ENCODE results near the gene FLOT1.

The FLOT1 gene, protein sequence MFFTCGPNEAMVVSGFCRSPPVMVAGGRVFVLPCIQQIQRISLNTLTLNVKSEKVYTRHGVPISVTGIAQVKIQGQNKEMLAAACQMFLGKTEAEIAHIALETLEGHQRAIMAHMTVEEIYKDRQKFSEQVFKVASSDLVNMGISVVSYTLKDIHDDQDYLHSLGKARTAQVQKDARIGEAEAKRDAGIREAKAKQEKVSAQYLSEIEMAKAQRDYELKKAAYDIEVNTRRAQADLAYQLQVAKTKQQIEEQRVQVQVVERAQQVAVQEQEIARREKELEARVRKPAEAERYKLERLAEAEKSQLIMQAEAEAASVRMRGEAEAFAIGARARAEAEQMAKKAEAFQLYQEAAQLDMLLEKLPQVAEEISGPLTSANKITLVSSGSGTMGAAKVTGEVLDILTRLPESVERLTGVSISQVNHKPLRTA

DNA sequence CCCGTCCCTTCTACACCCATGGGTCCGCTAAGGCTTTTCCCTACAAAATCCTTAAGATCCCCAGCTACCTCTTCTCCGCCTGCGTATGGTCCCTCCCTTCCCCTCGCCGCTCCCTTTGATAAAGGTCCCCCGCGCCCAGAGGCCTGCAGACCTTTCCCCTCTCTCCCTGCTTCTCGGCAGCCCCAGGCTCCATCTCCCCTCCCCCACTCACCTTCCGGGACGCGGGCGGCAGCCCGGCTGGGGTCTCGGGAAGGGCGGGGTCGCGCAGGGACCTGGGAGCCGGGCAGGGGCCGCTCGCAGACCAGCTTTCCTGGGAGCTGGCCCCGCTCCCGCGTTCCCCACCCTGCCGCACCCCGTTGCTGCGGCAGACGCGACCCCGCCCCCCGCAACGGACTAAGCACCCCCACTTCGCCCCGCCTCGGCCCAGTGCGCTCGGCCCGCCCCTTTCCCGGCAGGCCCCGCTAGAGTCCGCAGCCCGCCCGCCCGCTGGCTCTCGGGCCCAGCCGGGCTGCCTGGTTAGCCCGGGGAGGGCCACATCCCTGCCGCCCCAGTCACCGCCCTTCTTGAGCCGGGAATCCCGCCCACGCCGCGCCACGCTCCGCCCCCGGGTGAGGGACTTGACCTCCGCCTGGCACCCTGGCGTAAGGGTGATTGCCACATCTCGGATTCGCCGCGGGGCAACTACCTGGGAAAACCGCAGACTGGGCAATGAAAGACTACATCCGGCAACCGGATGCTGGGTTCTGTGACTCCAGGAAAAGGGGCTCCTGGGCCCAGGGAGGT lies at the start of gene FLOT1:
TSS of gene FLOT1 (minus strand) at position 372 of the 783 bp plus-strand sequence. CDS start 498 bp downstream, outside the sequence.
- peak; percentile 95 for DNase-seq
- in situ Hi-C loops (cut with HindIII; ENCODE audit: low pct_ligation_motif_present, low pct_unique_long_range_greater_than_20kb, low sequenced_read_pairs): no loop called here

DNA sequence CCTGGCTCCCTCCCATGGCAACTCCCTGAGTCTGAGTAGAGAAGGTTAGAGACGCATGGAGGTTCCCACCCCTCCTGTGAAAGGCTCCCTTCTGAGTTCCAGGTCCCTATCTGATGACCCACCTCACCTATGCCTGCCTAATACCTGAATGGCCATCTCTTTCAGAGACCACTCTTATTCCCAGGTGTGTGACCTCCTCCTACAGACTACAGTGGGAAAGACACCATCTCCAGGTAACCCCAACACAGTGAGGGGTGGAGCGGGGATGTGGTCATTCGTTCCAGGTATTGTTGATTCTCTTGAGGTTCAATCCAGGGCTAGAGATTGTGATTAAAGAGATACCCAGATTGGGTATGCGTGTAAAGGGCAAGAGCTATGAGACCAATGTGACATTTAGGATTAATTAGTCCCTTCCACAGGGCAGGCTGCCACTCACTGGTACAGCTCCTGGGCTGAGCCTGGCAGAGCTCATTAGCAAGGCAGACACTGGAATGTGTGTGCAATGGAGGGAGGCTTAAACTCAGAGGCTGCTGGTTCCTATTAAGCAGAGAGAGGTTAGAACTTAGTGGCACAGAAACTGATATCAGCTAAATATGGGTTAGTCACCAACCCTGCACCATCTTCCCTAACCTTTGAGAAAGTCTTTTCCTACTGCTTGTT lies 48.4 kb upstream of the FLOT1 start:
- in situ Hi-C loops (cut with HindIII; ENCODE audit: low pct_ligation_motif_present, low pct_unique_long_range_greater_than_20kb, low sequenced_read_pairs): no loop called here
- DNase-seq: no peak

DNA sequence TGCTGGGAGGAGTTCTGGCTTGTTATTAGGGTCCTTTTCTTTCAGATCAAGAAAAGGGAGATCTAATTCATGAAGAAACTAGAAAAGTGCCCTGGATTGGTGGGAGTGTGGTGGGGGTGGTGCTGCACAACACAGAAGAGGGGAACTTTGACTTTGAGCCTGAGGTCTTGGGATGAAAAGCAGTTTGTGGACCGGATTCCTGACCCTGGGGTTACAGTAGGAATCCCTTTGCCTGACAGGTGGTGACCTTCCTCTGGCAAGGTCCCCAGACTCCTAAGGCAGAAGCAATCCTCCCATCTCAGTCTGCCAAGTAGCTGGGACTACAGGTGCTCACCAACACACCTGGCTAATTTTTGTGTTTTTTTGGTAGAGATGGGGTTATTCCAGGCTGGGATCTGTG lies 47.1 kb upstream of the FLOT1 start:
- no peak for DNase-seq
- in situ Hi-C loops (cut with HindIII; ENCODE audit: low pct_ligation_motif_present, low pct_unique_long_range_greater_than_20kb, low sequenced_read_pairs): no loop called here

DNA sequence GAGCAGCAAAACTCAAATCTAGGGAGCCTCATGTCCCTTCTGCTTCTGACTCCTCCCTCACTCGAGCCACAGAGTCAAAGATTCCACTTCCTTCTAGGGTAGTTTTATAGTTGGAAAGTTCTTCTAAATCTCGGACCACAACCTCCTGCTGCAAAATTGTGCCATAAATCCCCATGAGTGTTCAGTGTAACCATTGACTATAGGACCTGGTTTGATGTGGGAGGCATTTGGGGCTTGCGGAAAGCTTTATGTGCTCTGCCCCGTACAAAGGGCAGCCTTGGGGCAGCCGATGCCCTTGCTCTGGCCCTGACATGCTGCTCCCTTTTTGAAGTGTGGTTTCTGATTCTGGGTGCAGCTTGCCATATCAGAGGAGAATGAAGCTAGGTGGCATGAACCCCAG lies 45.5 kb upstream of the FLOT1 start:
- DNase-seq: no peak
- in situ Hi-C loops (cut with HindIII; ENCODE audit: low pct_ligation_motif_present, low pct_unique_long_range_greater_than_20kb, low sequenced_read_pairs): no loop called here

DNA sequence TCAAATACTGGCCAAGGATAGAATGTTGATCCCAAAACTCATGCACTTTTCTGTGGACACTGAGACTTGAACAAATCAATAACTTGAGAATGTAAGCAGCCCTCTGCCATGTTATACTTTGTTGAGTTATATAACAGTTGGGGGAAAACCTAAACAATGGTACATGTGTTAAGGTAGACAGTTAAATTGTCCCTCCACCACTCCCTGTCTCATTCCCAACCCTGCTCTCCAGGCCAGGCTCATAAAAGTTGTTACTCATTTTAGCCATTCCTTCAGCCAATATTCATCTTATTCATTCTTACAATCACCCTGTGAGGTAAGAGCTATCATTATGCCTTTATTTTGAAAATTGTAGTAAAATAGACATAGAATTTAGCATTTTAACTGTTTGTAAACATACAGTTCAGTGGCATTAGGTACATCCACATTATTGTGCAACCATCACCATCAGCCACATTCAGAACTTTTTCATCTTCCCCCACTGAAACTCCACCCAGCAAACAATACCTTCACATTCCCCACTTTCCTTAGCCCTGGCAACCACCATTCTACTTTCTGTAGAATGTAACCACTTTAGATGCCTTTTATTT lies 40.0 kb upstream of the FLOT1 start:
- peak; percentile 22 for DNase-seq
- in situ Hi-C loops (cut with HindIII; ENCODE audit: low pct_ligation_motif_present, low pct_unique_long_range_greater_than_20kb, low sequenced_read_pairs): no loop called here

DNA sequence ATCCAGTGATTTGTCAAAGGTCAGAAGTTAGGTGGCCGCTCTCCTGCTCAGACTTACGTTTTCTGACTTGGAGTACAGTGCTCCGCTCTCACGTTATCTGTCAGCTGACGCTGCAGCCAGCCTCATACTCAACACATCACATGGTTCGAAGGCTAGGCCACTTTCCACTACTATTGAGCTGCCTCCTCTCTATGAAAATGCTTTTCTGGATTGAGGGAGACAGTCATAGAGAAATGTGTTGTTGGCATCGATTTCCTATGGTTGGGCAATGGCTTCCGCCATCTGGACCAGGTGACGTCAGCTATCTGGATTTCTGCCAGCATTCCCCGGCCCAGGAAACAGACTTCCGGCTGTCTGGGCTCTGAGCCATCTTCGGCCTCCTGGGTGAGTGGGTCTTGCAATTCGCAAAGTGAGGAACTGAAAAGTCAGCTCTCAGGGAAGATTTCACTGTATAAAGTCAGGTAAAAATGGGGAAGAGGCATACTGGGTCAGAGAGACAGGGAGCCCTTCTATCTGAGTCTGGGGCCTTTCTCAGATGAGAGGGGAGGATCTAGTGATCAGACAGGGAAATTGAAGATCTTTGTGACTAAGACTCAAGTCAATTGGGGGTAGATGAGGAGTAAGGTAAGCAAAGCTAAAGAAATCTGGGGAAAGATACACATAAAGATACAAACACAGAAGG lies 39.4 kb upstream of the FLOT1 start:
- DNase-seq: peak; percentile 95

DNA sequence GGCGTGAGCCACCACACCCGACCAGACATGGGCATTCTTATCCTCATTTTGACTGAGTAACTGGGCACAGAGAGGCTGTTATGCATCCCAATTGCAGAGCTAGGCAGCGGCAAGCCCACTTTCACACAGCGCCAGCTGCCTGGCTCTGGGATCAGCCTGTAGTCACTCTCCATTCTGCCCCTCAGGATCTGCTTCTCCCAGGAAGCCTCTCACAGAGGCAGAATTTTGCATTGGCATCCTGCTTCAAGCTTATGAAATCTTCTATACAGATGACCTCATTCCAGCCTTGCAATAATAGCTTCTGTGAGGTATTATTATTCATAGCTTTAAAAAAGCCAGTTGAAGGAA lies 38.9 kb upstream of the FLOT1 start:
- in situ Hi-C loops (cut with HindIII; ENCODE audit: low pct_ligation_motif_present, low pct_unique_long_range_greater_than_20kb, low sequenced_read_pairs): no loop called here
- DNase-seq: no peak

More for the DNA sequence above, 39.4 kb upstream of the FLOT1 start:
- in situ Hi-C loops (cut with HindIII; ENCODE audit: low pct_ligation_motif_present, low pct_unique_long_range_greater_than_20kb, low sequenced_read_pairs): no loop called here

DNA sequence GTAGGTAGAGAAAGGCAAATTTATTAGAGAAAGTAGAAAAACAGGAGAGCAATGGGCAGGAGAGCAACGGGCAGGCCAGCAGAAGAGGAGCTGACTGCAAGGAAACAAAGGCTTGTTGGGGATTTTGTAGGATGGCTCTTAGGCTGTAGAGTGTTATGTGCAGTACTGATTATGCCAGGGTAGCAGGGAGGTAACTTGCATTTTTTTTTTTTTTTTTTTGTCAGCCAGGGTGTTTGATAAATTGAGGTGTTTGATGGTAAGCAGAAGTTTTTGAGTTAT lies 38.1 kb upstream of the FLOT1 start:
- no peak for DNase-seq
- in situ Hi-C loops (cut with HindIII; ENCODE audit: low pct_ligation_motif_present, low pct_unique_long_range_greater_than_20kb, low sequenced_read_pairs): no loop called here

DNA sequence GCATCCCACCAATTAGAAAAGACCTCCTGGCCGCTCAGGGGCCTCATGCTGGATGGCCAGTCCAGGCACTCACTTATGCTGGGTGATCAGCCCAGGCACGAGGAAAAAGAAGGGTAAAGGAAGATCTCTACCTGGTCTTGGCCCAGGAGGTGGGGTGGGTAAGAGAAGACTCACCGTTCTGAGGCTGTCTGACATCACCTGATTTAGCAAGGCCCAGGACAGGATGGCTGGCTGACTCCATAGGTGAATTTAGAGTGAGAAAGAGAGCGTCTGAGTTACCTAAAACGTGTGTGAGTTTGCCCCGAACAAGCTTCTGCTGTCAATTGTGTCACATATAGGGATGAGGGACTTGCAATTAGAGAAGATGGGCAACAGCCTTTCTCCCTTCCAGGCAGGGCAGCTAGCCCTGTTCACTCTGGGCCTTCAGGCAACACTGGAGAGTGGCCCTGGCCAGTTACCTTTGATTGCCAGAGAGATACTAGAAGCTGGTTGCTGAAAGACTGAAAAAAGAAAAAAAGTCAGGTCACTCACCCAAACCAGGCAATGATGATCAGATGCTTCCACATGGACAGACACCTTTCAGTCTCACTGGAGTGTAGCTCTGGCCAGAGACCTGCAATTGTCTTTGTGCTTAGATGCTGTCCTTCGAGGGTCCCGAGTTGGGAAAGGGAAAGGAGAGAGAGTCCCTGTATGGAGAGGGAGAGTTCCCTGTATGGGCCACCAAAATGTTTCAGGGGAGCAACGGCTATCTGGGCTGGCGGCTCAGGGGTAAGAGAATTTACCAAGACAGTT lies 37.6 kb upstream of the FLOT1 start:
- DNase-seq: no peak
- in situ Hi-C loops (cut with HindIII; ENCODE audit: low pct_ligation_motif_present, low pct_unique_long_range_greater_than_20kb, low sequenced_read_pairs): no loop called here

DNA sequence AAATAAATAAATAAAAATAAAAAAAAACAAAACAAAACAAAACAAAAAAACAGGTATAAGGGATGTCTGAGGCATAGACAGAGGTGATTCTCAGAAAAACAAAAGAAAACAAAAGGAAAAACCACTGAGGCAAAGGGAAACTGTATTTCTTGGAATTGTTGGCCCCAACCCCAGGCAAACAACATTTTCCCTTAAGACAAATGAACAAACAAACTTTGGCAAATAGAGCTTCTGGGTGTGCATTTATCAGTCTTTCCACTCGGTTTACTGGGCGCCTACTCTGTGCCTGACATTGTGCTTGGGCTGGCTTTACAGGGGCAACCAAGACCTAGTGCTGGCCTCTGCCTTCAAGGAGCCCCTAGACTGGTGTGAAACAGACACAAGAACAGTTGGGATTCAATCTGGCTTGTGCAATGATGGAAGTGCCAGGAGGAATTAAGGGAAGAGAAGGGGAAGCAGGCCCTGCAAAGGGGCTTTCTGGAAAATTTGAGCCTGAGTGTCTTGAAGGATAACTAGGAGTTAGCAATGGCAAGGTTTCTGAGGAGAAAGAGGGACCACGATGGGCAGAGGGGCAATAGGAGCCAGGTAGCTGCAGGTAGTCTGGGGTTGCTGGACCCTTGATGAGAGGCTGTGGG lies 35.6 kb upstream of the FLOT1 start:
- DNase-seq: no peak
- in situ Hi-C loops (cut with HindIII; ENCODE audit: low pct_ligation_motif_present, low pct_unique_long_range_greater_than_20kb, low sequenced_read_pairs): no loop called here

DNA sequence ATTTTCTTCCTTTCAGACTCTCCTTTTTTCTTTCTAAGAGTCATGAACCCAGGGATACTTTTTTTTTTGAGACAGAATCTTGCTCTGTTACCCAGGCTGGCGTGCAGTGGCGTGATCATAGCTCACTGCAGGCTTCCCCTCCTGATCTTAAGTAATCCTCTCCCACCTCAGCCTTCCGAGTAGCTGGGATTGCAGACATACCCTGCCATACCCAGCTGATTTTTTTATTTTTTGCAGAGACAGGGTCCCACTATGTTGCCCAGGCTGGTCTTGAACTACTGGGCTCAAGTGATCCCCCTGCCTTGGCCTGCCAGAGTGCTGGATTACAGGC lies 34.6 kb upstream of the FLOT1 start:
- DNase-seq: no peak
- in situ Hi-C loops (cut with HindIII; ENCODE audit: low pct_ligation_motif_present, low pct_unique_long_range_greater_than_20kb, low sequenced_read_pairs): no loop called here

DNA sequence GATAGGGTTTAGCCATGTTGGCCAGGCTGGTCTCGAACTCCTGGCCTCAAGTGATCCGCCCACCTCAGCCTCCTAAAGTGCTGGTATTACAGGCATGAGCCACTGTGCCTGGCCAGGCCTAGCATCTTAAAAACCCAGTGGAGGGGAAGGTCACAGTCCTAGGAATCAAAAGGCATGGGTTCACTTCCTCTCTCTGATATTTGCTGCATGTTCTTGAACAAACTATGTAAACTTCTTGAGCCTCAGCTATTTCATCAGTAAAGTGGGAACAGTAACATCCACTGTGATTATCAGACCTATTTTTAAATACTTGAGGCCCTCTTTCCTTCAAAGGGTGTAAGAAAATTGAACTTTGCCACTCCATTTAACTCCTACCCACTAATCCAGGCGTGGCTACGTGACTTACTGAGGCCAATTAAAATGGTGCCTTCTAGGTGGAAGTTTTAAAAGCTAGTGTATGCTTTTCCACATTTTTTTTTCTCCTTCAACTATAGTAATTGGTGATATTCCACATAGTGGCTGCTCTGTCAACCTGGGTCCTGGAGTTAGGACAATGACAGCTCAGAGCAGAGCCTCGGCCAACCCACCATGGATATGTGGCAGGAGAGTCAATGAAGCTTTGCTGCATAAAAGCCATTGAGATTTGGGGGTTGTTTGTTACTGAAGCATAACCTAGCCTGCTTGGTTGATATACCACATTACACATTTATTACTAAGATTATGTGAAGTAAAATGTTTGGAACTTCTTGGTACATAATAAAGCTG lies 34.1 kb upstream of the FLOT1 start:
- in situ Hi-C loops (cut with HindIII; ENCODE audit: low pct_ligation_motif_present, low pct_unique_long_range_greater_than_20kb, low sequenced_read_pairs): no loop called here
- no peak for DNase-seq

DNA sequence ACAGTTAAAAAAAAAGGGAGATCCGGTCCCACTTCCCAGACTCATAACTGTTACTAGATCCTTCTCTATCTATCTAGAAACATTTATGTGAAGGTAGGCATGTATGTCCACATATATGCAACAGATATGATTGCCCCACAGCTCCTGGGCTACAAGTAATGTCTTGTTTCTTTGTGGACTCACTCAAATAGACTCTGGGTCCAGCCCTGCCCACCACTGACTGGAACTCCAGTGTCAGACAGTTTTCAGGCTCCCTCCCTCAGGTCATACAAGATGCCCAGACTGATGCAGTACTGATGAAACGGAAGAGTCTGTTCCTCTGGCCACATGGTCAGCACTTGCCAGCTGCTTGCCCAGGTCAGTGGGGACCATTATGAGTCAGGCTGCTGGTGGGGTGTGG lies 32.6 kb upstream of the FLOT1 start:
- in situ Hi-C loops (cut with HindIII; ENCODE audit: low pct_ligation_motif_present, low pct_unique_long_range_greater_than_20kb, low sequenced_read_pairs): no loop called here
- DNase-seq: no peak

DNA sequence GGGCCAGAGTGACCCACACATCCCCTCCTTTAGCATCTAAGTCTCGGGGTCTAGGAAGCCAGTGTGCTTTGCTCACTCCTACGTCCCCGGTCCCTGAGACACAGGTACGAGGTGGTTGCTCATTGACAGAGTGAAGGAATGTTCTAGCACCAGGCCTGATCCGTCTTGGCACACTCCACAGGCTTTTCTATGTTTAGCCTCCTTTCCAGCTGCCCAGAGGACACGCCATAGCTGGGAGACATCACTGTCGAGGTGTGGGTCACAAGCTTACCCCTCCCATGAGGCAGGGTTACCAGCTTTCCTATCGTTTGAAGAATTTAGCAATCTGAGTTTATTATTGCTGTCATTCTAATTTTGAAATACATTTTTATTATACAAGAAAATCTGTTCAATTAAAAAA lies 32.2 kb upstream of the FLOT1 start:
- no peak for DNase-seq
- in situ Hi-C loops (cut with HindIII; ENCODE audit: low pct_ligation_motif_present, low pct_unique_long_range_greater_than_20kb, low sequenced_read_pairs): no loop called here

DNA sequence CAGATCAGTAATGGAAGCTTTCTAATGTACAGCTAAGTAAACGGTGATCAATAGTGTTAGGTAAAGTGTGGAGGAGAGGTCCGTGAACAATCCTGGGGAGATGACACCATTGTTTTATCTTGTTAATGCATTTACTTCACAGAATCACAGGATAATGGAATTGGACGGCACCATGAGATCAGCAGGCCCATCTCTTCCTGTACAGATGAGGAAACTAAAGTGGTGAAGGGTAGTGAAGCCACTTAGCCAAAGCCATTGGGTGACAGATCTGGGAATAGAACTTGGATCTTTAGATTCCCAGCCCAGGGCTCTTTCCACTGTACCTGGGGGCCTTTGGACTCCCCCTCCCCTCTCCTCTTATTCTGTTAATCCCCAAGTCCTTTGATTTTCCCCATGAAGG lies 28.1 kb upstream of the FLOT1 start:
- in situ Hi-C loops (cut with HindIII; ENCODE audit: low pct_ligation_motif_present, low pct_unique_long_range_greater_than_20kb, low sequenced_read_pairs): no loop called here
- no peak for DNase-seq

DNA sequence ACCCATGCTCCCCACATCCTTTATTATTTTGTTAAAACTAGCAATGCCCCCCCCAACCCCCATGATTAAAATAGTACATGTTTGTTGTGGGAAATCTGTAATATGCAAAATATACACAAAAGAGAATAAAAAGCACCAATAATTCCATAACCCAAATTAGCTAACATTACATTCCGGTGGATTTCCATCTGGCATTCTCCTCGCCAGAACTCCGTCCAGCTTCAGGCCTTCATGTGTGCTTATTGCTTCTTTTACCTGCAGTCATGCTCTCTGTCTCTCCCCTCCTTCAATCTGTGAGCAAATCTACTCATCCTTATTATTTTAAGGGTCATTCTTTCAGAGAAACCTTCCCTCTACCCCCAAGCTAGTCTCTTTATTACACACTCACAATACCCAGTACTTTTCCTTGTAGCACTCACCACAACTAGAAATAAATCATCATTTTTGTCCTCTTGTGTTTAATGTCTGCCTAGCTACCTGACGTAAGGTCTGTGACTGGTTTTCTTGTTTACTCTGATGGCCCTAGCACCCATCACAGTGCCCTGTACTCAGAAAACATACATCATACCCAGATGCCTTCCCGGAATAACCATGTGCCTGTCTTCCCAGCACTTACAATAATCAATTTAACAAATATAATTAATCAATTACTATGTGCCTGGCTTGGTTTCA lies 27.5 kb upstream of the FLOT1 start:
- no peak for DNase-seq

More for the DNA sequence above, 27.5 kb upstream of the FLOT1 start:
- in situ Hi-C loops (cut with HindIII; ENCODE audit: low pct_ligation_motif_present, low pct_unique_long_range_greater_than_20kb, low sequenced_read_pairs): no loop called here

Data from ACHN (cell line).